CD4-positive, alpha-beta T cell treated with Interleukin-10 for 1 hour (primary cell): ENCODE measurements around the gene PACS1.
"Not testable (repeated sequence)": the region's sequence is repeated elsewhere in the genome, so short reads cannot be mapped to it uniquely, and the experiment has no call there.

Source experiments
- DNase-seq: peaks from one replicate; pipeline ENCODE4 v3.0.0-alpha.2; 2020

The PACS1 gene

GRCh38 chr11:66263785-66264184, 193.7 kb downstream of the PACS1 start:
- no peak for DNase-seq

- no peak for DNase-seq
Measured at GRCh38 chr11:66264383-66264782, 194.3 kb downstream of the PACS1 start.

DNA sequence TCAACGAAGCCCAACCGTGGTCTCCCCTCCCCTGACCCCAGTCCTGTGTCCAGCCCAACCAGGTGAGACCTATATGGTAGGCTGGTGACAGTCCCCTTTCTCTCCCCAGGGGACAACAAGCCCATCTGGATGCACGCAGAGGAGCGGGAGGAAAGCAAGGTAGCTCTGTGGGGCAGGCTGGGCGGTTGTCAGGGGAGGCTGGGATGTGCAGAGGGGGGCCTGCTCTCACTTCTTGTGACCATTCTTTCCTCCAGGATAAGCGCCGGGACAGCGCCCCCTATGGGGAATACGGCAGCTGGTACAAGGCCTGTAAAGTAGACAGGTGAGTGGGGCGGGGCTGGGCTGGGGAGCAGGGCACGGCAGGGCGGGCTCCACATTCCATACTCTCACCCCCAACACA, 194.8 kb downstream of the PACS1 start:
- DNase-seq = peak; percentile 51

DNA sequence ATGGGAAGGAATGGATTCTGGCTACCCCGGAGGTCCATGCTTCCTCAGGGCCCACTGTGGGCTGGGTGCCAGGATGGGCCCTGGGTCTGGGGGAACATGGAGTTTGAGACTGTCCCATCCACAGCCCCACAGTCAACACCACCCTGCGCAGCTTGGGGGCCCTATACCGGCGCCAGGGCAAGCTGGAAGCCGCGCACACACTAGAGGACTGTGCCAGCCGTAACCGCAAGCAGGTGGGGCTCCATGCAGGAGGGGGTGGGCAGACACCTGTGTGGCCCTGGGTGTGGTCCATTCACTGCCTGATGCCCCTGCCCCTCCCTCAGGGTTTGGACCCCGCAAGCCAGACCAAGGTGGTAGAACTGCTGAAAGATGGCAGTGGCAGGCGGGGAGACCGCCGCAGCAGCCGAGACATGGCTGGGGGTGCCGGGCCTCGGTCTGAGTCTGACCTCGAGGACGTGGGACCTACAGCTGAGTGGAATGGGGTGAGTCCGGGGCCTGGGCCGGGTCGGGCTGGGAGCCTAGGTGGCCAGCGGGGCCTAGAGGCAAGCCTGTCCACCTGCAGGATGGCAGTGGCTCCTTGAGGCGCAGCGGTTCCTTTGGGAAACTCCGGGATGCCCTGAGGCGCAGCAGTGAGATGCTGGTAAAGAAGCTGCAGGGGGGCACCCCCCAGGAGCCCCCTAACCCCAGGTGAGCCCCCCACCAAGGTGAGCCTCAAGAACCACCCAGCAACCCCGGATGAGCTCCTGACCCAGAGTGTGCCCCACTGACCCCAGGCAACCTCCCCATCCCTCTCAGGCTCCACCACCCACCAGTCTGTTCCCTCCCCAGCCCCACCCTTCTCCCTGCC, 195.7 kb downstream of the PACS1 start:
- DNase-seq = no peak

DNA sequence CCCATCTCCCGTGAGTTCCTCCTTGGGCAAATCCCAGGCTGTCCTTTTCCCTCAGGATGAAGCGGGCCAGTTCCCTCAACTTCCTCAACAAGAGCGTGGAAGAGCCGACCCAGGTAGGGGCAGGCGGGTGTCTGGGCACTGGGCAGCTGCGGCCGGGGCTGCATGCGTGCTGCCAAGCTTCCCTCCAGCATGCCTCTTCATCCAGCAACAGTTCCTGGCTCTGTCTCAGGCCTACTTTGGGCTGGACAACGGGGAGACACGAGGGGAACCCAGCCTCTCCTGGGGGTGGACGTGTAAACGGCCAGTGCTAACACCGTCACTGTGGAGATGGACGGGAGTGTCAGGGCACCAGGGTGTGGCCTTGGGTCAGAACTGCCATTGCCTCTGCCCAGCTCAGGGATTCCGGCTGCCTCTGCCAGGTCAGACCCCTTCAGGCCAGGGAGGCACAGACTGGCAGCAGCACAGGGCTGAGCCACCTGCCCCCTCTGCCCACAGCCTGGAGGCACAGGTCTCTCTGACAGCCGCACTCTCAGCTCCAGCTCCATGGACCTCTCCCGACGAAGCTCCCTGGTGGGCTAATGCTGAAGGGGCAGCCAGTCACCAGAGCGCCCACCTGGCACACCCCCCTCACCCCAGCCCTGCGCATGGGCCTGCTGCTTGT, 196.4 kb downstream of the PACS1 start:
- no peak for DNase-seq

GRCh38 chr11:66267039-66267378, 196.9 kb downstream of the PACS1 start:
- DNase-seq = no peak

- DNase-seq = peak; percentile 90
Measured at GRCh38 chr11:66267379-66268243, 197.5 kb downstream of the PACS1 start.

GRCh38 chr11:66268244-66268951, 198.3 kb downstream of the PACS1 start, which contains the start of gene RAB1B:
Gene RAB1B (plus strand): TSS chr11:66268639. CDS start chr11:66268680, 41 bp downstream.
- peak; percentile 100 for DNase-seq

GRCh38 chr11:66268952-66269905, 199.2 kb downstream of the PACS1 start:
- DNase-seq = no peak

- no peak for DNase-seq
Measured at GRCh38 chr11:66271816-66272215, 201.7 kb downstream of the PACS1 start.

- peak; percentile 55 for DNase-seq
Measured at GRCh38 chr11:66272596-66272995, 202.5 kb downstream of the PACS1 start.

- no peak for DNase-seq
Measured at GRCh38 chr11:66274219-66274618, 204.1 kb downstream of the PACS1 start.

DNA sequence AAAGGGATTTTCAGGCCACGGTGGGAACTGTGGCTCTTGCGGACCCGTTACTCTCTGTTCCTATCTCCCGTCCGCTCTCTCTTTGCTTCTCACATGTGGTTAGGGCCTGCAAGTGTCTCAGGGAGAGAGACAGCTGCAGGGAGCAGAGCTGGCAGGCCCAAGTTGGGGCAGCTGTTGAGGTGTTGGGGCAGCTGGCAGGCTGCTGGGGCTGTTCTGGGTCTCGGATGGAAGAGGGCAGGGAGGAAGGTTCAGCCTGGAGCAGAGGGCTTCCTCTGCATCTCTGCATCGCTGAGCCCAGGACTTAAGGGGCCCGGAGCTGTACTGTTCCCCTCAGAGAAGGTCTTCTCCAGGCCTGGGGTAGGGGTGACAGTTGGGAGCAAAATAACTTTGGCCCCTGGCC, 205.3 kb downstream of the PACS1 start:
- DNase-seq = no peak

DNA sequence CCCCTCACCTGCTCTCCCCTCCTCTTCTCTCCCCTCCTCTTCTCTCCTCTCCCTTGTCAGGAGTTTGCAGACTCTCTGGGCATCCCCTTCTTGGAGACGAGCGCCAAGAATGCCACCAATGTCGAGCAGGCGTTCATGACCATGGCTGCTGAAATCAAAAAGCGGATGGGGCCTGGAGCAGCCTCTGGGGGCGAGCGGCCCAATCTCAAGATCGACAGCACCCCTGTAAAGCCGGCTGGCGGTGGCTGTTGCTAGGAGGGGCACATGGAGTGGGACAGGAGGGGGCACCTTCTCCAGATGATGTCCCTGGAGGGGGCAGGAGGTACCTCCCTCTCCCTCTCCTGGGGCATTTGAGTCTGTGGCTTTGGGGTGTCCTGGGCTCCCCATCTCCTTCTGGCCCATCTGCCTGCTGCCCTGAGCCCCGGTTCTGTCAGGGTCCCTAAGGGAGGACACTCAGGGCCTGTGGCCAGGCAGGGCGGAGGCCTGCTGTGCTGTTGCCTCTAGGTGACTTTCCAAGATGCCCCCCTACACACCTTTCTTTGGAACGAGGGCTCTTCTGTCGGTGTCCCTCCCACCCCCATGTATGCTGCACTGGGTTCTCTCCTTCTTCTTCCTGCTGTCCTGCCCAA, 206.0 kb downstream of the PACS1 start:
- no peak for DNase-seq

GRCh38 chr11:66276619-66277018, 206.5 kb downstream of the PACS1 start:
- not testable (repeated sequence) for DNase-seq

- DNase-seq = not testable (repeated sequence)
Measured at GRCh38 chr11:66277064-66277463, 207.0 kb downstream of the PACS1 start.

DNA sequence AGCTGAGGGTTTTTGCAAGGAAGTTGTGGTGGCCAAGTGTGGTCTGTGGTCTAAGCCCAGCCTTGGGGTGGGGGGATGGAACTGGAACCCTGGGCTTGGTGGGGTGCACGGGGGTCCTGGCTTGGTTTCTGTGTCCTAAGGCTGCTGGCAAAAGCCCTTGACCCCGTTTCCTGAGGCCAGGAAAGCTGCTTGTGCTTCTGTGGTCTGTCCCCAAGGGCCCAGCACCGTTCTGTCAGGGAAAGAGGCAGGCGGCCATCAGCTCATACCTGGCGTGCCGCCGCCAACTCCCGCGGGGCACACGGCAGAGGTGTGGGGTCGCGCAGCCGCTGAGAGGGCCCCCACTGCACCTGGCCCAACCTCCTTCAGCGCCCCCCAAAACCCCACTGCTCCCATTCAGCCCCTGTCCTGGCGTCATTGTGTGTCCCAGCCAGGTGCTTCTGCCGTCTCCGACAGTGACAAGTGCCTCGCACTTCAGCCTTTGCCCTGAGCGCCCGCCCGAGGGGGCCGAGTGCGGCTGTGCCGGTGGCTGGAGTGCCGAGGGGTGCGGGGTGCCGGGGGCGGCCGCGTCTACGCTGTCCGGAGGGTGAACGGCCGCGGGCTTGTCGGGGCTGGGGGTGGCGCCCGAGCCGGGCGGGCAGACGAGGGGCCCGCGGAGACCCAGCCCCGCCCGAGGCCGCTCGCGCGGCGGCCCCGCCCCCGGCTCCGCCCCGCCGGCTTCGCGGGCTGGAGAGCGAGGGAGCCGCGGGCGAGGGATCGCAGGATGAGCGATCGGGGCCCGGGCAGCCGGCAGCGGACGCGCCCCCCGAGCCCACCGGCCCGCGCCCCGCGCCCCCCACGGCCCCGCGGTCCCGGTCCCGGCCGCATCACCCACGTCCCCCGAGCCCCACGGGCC, 207.6 kb downstream of the PACS1 start, which contains the start of gene CNIH2:
CNIH2 (plus strand) TSS at position 705 of the 892 bp plus-strand sequence. CDS start 282 bp downstream, outside the sequence.
- peak; percentile 57 for DNase-seq

- peak; percentile 68 for DNase-seq
Measured at GRCh38 chr11:66278363-66279091, 208.5 kb downstream of the PACS1 start.
